ENCODE data around the gene PCLO.

The PCLO gene

DNA sequence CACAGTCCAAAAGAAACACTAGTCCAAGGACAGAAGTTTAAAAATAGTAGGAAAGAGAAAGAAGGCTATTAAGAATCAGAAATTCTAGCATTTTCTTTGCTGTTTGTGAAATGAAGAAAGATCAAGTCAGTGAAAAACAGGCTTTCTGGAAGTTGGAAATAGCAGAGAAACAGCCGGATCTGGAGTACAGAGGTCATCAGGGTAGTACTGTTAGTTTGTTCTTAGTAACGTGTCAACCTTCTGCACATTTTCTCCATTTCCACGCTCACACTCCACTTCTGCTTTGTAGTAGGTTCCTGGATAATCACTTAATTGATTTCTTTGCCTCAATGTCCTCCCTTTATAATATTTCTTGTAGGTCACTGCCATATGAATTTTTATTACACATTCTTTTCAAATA, 322.6 kb downstream of the PCLO start:
- Histone ChIP-seq H3K4me3 (ENCODE audit: low read length) (no peak overlapping the region), H3K27me3 (ENCODE audit: control insufficient read depth, insufficient read depth, low read length) (no peaks in the 10 kb centered on the region), H3K9ac (ENCODE audit: low read length) (no peak overlapping the region), H3K9me3 (ENCODE audit: control insufficient read depth, low read length) (no peaks in the 10 kb centered on the region), H3K36me3 (ENCODE audit: control insufficient read depth, insufficient read depth, low read length) (no peaks in the 10 kb centered on the region), H3K4me1 (ENCODE audit: control insufficient read depth, insufficient read depth, low read length) (no peaks in the 10 kb centered on the region)

DNA sequence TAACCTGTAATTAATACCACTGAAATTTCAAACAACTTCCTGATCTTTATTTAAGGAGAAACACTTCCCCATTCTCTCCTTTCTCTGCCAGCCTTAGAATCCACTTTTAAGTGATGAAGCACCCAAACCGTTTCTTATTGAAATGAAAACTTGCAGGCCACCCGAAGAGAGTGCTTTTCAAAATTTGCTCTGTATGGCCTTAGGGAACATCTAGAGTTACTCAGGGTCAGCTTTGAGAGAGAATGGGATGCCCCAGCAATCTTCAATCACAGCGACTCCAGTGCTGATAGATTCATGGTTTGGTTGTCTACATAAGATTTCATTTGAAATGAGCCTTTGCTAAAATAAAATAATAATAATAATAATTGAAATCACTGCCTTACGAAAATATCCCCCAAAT, 323.1 kb downstream of the PCLO start:
- Histone ChIP-seq H3K27me3 (ENCODE audit: control insufficient read depth, insufficient read depth, low read length) (no peaks in the 10 kb centered on the region), H3K9ac (ENCODE audit: low read length) (no peak overlapping the region), H3K4me3 (ENCODE audit: low read length) (no peak overlapping the region)

DNA sequence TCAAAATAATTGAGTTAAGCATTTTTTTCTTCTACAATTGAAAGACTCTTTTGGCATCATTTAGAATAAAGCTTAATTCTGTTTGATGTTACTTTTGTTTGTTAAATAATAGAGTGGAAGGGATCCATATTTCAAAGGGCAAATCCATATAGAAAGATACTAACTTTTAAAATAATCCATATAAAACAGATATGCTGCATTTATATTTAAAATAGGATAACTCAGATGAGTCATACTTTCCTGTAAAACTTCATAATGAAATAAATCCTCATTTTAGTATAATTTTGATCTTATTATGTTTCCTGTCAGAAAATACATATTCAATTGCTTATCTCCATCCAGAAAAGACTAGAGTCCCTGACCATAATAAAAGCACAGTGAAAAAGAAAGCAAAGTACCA, 323.6 kb downstream of the PCLO start:
- H3K9me3 ChIP-seq (ENCODE audit: control insufficient read depth, low read length): no peaks in the 10 kb centered on the region
- H3K36me3 ChIP-seq (ENCODE audit: control insufficient read depth, insufficient read depth, low read length): no peaks in the 10 kb centered on the region
- no peak overlapping the region for H3K9ac ChIP-seq (ENCODE audit: low read length)
- H3K27me3 ChIP-seq (ENCODE audit: control insufficient read depth, insufficient read depth, low read length): no peaks in the 10 kb centered on the region
- no peaks in the 10 kb centered on the region for H3K4me1 ChIP-seq (ENCODE audit: control insufficient read depth, insufficient read depth, low read length)
- no peak overlapping the region for H3K4me3 ChIP-seq (ENCODE audit: low read length)

More for the DNA sequence above, 323.1 kb downstream of the PCLO start:
- no peaks in the 10 kb centered on the region for H3K4me1 ChIP-seq (ENCODE audit: control insufficient read depth, insufficient read depth, low read length)
- no peaks in the 10 kb centered on the region for H3K9me3 ChIP-seq (ENCODE audit: control insufficient read depth, low read length)
- H3K36me3 ChIP-seq (ENCODE audit: control insufficient read depth, insufficient read depth, low read length): no peaks in the 10 kb centered on the region

DNA sequence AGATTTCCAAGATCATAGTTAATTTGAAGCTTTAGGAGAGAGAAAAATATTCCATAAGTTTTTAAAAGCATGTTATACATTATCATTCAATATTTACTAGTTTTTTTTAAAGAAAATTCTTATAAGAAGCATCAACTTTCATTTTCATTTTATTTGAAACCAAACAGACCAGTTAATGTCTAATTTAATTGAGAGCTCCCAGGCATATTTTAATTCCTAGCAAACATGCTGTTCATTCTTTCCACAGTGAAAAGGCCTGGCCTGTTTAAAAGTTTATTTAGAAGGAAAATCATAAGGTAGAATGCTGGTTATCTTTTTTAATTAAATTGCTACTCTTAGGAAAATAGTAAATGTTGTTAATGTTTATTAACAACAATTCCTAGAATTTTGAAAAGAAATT, 324.4 kb downstream of the PCLO start:
- H3K4me1 ChIP-seq (ENCODE audit: control insufficient read depth, insufficient read depth, low read length): no peaks in the 10 kb centered on the region
- H3K27me3 ChIP-seq (ENCODE audit: control insufficient read depth, insufficient read depth, low read length): no peaks in the 10 kb centered on the region
- no peaks in the 10 kb centered on the region for H3K36me3 ChIP-seq (ENCODE audit: control insufficient read depth, insufficient read depth, low read length)
- no peak overlapping the region for H3K4me3 ChIP-seq (ENCODE audit: low read length)
- no peak overlapping the region for H3K9ac ChIP-seq (ENCODE audit: low read length)
- no peaks in the 10 kb centered on the region for H3K9me3 ChIP-seq (ENCODE audit: control insufficient read depth, low read length)

DNA sequence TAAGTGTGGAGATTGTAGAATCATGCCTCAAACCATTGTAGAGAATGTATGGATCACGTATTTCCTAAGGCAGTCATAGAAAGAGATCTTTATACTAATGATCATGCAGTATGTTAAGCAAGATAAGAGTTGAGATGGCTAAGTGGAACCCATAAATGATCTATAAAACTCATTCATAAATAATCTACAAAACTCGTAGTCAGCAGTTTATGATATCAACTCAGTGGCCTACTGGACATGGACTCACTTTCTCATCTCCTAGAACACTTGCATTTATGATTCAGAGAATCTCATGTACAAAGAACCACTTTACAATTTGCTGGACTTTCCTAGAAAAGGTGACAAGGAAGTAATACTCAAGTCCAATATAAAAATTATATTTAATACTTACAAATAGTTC, 339.6 kb downstream of the PCLO start:
- no peaks in the 10 kb centered on the region for H3K36me3 ChIP-seq (ENCODE audit: control insufficient read depth, insufficient read depth, low read length)
- no peak overlapping the region for H3K9ac ChIP-seq (ENCODE audit: low read length)
- H3K27me3 ChIP-seq (ENCODE audit: control insufficient read depth, insufficient read depth, low read length): no peaks in the 10 kb centered on the region
- H3K4me3 ChIP-seq (ENCODE audit: low read length): no peak overlapping the region
- H3K9me3 ChIP-seq (ENCODE audit: control insufficient read depth, low read length): no peaks in the 10 kb centered on the region
- no peaks in the 10 kb centered on the region for H3K4me1 ChIP-seq (ENCODE audit: control insufficient read depth, insufficient read depth, low read length)

DNA sequence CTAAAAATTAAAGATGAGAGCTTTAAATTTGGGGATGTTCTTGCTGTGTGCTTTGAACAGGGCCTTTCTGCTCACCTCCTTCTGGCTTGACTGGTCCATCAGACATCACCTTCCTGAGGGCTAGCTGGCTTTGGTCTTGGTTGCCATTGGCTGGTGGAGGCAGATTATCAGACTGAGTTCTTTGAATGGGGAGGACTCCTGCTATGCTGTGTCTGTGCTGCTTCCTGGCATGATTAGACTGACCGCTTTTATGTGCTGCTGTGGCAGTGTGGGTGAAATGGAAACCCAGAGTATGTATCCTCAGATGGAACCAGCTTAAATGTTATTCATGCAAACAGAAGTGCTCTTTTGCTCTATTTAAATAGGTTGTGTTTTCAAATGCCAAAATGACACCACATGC, 341.6 kb downstream of the PCLO start:
- H3K36me3 ChIP-seq (ENCODE audit: control insufficient read depth, insufficient read depth, low read length): no peaks in the 10 kb centered on the region
- H3K9me3 ChIP-seq (ENCODE audit: control insufficient read depth, low read length): no peaks in the 10 kb centered on the region
- H3K4me3 ChIP-seq (ENCODE audit: low read length): no peak overlapping the region
- H3K4me1 ChIP-seq (ENCODE audit: control insufficient read depth, insufficient read depth, low read length): no peaks in the 10 kb centered on the region
- H3K27me3 ChIP-seq (ENCODE audit: control insufficient read depth, insufficient read depth, low read length): no peaks in the 10 kb centered on the region
- no peak overlapping the region for H3K9ac ChIP-seq (ENCODE audit: low read length)

DNA sequence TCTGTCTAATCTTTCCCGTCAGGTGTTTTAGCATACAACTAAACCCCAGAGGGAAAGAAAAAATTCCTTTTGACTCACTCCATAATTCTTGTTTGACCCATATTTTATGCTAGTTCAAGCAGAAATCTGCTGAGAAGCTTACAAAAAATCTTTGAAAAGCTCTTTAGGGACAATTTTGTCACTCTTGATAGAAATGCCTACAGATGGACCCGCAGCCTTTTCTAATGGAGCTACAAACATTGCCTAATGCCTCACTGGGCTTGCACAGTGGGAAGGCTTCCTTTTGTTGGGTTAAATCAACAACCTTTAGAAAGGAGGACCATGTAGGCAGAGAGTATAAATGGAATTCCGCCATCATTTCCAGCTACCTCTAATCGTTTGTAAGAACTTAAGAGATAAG, 344.5 kb downstream of the PCLO start:
- Histone ChIP-seq H3K9me3 (ENCODE audit: control insufficient read depth, low read length) (no peaks in the 10 kb centered on the region), H3K4me1 (ENCODE audit: control insufficient read depth, insufficient read depth, low read length) (no peaks in the 10 kb centered on the region), H3K27me3 (ENCODE audit: control insufficient read depth, insufficient read depth, low read length) (no peaks in the 10 kb centered on the region), H3K36me3 (ENCODE audit: control insufficient read depth, insufficient read depth, low read length) (no peaks in the 10 kb centered on the region), H3K9ac (ENCODE audit: low read length) (no peak overlapping the region), H3K4me3 (ENCODE audit: low read length) (no peak overlapping the region)

DNA sequence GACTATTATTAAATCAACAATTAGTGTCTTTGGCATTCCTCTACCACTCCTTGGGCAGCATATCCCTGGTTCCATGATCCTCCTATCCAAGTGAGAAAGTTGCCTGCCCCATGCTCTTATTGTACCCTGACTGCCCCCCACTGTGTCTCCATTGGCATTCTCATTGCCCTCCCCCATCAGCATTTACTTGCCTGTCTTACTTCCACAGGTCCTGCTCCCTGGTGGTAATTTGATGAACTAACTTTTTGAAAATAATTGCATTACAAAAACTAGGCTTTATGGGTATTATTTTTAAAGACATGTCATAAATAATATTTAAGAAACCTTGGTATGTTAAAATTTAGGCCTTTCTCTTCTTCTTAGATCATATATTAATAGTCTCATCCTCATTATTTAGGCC, 346.4 kb downstream of the PCLO start:
- H3K4me3 ChIP-seq (ENCODE audit: low read length): no peak overlapping the region
- no peaks in the 10 kb centered on the region for H3K4me1 ChIP-seq (ENCODE audit: control insufficient read depth, insufficient read depth, low read length)
- H3K9ac ChIP-seq (ENCODE audit: low read length): no peak overlapping the region
- no peaks in the 10 kb centered on the region for H3K9me3 ChIP-seq (ENCODE audit: control insufficient read depth, low read length)
- no peaks in the 10 kb centered on the region for H3K27me3 ChIP-seq (ENCODE audit: control insufficient read depth, insufficient read depth, low read length)
- no peaks in the 10 kb centered on the region for H3K36me3 ChIP-seq (ENCODE audit: control insufficient read depth, insufficient read depth, low read length)

DNA sequence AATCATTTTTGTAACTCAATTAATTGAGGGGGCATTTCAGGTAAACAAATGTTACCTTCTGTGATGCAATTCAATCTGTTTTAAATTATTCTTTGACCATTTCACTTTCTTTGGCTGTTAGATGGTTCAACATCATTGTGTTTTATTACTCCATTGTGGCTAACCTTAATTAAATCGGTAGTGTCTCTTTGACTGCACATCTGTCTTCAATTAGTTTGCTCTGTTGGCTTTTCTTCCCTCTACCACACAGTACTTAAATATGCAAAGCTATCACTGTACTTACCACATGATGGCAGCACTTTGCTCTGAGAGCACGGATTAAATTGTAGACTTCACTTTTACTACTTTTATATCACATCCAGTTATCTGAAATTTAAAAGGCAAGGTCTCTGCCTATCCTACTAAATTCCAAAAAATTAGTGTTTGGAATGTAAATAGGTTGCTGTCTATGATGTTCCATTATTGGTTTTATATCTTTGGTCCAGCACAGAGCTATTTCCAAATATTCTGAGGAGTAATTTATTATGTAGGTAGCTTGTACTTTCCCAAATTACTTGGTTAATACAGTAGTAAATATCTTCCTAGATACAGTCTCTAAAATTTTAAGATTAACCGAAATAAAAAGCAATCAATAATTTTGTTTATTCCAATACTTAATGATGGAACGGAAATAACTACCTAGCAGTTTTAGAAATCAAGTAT, 352.0 kb downstream of the PCLO start:
- no peaks in the 10 kb centered on the region for H3K27me3 ChIP-seq (ENCODE audit: control insufficient read depth, insufficient read depth, low read length)
- no peaks in the 10 kb centered on the region for H3K9me3 ChIP-seq (ENCODE audit: control insufficient read depth, low read length)
- H3K36me3 ChIP-seq (ENCODE audit: control insufficient read depth, insufficient read depth, low read length): no peaks in the 10 kb centered on the region
- no peak overlapping the region for H3K9ac ChIP-seq (ENCODE audit: low read length)
- H3K4me3 ChIP-seq (ENCODE audit: low read length): no peak overlapping the region
- H3K4me1 ChIP-seq (ENCODE audit: control insufficient read depth, insufficient read depth, low read length): no peaks in the 10 kb centered on the region

DNA sequence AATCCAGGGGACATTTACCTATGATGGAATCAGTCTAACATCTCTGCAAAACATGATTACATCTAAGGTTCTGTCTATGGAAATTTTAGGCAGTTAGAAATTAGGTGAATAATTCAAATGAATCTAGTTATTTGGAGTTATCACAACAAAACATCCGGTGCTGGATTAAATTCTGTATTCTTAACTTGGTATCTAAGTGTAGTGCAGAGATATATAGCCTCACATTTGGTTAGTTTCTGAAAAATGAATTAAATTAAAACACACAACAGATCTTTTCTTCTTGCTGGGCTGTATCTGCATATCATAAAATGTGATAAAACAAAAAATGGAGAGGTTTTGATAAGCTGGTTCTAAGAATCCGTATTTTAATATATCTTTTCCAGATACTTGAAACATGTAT, 354.1 kb downstream of the PCLO start:
- no peaks in the 10 kb centered on the region for H3K4me1 ChIP-seq (ENCODE audit: control insufficient read depth, insufficient read depth, low read length)
- H3K4me3 ChIP-seq (ENCODE audit: low read length): no peak overlapping the region
- no peaks in the 10 kb centered on the region for H3K27me3 ChIP-seq (ENCODE audit: control insufficient read depth, insufficient read depth, low read length)
- H3K9ac ChIP-seq (ENCODE audit: low read length): no peak overlapping the region
- H3K36me3 ChIP-seq (ENCODE audit: control insufficient read depth, insufficient read depth, low read length): no peaks in the 10 kb centered on the region
- H3K9me3 ChIP-seq (ENCODE audit: control insufficient read depth, low read length): no peaks in the 10 kb centered on the region

DNA sequence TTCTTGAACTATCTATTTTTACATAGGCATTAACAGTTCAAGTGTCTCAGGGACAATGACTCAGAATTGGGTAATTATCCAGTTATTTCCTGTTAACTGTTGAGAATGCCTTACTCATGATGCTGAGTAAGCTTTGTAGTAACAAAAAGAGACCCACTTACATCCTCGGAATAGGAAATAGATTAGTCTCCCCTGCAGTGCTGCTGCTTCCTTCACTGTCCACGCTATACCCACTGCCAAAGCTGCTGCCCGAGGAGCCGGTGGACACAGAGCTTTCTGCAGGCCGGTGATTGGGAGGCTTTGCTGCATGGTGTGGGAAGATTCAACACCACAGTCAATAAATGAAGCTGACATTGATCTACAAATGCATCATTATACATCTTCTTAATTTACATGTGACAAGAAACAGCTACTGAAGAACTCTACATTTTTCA, 357.1 kb downstream of the PCLO start:
- no peak overlapping the region for H3K9ac ChIP-seq (ENCODE audit: low read length)
- no peaks in the 10 kb centered on the region for H3K9me3 ChIP-seq (ENCODE audit: control insufficient read depth, low read length)
- H3K36me3 ChIP-seq (ENCODE audit: control insufficient read depth, insufficient read depth, low read length): no peaks in the 10 kb centered on the region
- no peak overlapping the region for H3K4me3 ChIP-seq (ENCODE audit: low read length)
- no peaks in the 10 kb centered on the region for H3K4me1 ChIP-seq (ENCODE audit: control insufficient read depth, insufficient read depth, low read length)
- H3K27me3 ChIP-seq (ENCODE audit: control insufficient read depth, insufficient read depth, low read length): no peaks in the 10 kb centered on the region

DNA sequence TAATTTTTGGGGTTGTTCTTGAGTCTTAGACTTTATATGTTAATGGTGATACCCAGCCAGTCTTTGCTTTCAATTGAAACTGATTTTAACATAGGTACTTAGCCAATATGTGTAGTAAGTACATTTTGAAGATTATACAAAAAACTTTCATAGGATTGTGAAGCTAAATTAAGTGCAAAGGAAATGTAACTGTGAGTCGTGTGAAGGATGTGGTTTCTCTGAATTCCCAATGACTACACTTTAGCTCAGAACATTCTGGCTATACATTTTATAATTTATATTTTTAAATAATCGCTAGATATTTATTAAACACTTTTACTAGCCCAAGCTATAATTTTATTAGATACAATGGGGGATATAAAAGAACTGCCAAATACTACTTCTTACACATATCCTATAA, 359.3 kb downstream of the PCLO start:
- Histone ChIP-seq H3K36me3 (ENCODE audit: control insufficient read depth, insufficient read depth, low read length) (no peaks in the 10 kb centered on the region), H3K9me3 (ENCODE audit: control insufficient read depth, low read length) (no peaks in the 10 kb centered on the region), H3K27me3 (ENCODE audit: control insufficient read depth, insufficient read depth, low read length) (no peaks in the 10 kb centered on the region), H3K9ac (ENCODE audit: low read length) (no peak overlapping the region), H3K4me3 (ENCODE audit: low read length) (no peak overlapping the region), H3K4me1 (ENCODE audit: control insufficient read depth, insufficient read depth, low read length) (no peaks in the 10 kb centered on the region)

Data from mucosa of stomach (tissue), 1 donor.